ENCODE measurements around the gene GABRG3.

DNA sequence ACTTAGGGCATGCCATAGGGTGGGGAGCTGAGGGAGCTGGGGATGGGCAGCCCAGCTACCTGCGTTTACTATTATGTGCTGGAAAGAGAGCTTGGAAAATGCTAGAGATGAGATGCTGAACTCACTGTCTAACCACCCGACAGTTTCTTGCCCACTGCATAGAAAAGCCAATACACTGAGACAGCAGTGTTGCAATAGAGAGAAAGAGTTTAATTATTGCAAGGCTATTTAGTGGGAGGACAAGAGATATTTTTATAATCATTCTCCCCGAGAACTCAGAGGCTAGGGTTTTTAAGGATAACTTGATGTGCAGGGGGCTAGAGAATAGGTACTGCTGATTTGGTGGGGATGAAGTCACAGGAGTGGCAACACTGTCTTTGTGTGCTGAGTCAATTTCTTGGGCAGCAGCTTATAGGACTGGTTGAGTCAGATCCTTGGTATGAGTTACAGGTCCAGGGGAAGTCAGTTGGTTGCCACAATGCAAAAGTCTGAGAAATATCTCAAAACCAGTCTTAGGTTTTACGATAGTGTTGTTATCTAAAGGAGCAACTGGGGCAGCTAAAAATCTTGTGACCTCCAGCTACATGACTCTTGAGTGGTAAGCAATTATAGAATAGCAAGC, 205.9 kb downstream of the GABRG3 start:
- TF ChIP-seq, protein P1, sequence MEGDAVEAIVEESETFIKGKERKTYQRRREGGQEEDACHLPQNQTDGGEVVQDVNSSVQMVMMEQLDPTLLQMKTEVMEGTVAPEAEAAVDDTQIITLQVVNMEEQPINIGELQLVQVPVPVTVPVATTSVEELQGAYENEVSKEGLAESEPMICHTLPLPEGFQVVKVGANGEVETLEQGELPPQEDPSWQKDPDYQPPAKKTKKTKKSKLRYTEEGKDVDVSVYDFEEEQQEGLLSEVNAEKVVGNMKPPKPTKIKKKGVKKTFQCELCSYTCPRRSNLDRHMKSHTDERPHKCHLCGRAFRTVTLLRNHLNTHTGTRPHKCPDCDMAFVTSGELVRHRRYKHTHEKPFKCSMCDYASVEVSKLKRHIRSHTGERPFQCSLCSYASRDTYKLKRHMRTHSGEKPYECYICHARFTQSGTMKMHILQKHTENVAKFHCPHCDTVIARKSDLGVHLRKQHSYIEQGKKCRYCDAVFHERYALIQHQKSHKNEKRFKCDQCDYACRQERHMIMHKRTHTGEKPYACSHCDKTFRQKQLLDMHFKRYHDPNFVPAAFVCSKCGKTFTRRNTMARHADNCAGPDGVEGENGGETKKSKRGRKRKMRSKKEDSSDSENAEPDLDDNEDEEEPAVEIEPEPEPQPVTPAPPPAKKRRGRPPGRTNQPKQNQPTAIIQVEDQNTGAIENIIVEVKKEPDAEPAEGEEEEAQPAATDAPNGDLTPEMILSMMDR (IDR thresholded peaks at IDR 0.05; ENCODE audit: low read depth, low read length, missing input control), result no peak
- TF ChIP-seq MAX (IDR thresholded peaks at IDR 0.05) (no peak), YY1 (IDR thresholded peaks at IDR 0.05) (no peak), FOXA2 (IDR thresholded peaks at IDR 0.05) (no peak), RAD21 (IDR thresholded peaks at IDR 0.05) (no peak), TAF1 (conservative IDR thresholded peaks at IDR 0.05) (no peak), JUND (IDR thresholded peaks at IDR 0.05) (no peak), ATF3 (IDR thresholded peaks at IDR 0.05) (no peak), ZBTB33 (IDR thresholded peaks at IDR 0.05) (no peak), FOXA1 (IDR thresholded peaks at IDR 0.05) (no peak), GABPA (IDR thresholded peaks at IDR 0.05 in 1 of 2, conservative IDR thresholded peaks at IDR 0.05 in 1 of 2) (no peak)
- TF ChIP-seq, protein P2, sequence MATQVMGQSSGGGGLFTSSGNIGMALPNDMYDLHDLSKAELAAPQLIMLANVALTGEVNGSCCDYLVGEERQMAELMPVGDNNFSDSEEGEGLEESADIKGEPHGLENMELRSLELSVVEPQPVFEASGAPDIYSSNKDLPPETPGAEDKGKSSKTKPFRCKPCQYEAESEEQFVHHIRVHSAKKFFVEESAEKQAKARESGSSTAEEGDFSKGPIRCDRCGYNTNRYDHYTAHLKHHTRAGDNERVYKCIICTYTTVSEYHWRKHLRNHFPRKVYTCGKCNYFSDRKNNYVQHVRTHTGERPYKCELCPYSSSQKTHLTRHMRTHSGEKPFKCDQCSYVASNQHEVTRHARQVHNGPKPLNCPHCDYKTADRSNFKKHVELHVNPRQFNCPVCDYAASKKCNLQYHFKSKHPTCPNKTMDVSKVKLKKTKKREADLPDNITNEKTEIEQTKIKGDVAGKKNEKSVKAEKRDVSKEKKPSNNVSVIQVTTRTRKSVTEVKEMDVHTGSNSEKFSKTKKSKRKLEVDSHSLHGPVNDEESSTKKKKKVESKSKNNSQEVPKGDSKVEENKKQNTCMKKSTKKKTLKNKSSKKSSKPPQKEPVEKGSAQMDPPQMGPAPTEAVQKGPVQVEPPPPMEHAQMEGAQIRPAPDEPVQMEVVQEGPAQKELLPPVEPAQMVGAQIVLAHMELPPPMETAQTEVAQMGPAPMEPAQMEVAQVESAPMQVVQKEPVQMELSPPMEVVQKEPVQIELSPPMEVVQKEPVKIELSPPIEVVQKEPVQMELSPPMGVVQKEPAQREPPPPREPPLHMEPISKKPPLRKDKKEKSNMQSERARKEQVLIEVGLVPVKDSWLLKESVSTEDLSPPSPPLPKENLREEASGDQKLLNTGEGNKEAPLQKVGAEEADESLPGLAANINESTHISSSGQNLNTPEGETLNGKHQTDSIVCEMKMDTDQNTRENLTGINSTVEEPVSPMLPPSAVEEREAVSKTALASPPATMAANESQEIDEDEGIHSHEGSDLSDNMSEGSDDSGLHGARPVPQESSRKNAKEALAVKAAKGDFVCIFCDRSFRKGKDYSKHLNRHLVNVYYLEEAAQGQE (IDR thresholded peaks at IDR 0.05), result no peak

Measured in liver (tissue), 3 donors.